Esophagus squamous epithelium (tissue), 4 donors: ENCODE measurements around the gene TADA2B.

Experiments used
- POLR2A ChIP-seq, 4 donors: fragments of 450-650 bp; IDR thresholded peaks; one replicate each; pipeline ENCODE4 v1.6.1; 2017; ENCODE audit warnings: antibody characterized with exemption in 4 of 4, mild to moderate bottlenecking in 4 of 4, moderate library complexity in 3 of 4
- TF ChIP-seq, protein P1 (sequence below), 6 experiments: fragments of 450-650 bp in 4 of 6; fragments of 200-600 bp in 2 of 6; sonication (generic) in 2 of 6; IDR thresholded peaks; one replicate each; pipeline ENCODE4 v1.5.1; 2016 to 2019; ENCODE audit warnings: antibody characterized with exemption in 6 of 6, mild to moderate bottlenecking in 4 of 6, moderate library complexity in 4 of 6

GRCh38 chr4:7050481-7051143 lies 7.4 kb downstream of the TADA2B start:
- TF ChIP-seq, protein P1, sequence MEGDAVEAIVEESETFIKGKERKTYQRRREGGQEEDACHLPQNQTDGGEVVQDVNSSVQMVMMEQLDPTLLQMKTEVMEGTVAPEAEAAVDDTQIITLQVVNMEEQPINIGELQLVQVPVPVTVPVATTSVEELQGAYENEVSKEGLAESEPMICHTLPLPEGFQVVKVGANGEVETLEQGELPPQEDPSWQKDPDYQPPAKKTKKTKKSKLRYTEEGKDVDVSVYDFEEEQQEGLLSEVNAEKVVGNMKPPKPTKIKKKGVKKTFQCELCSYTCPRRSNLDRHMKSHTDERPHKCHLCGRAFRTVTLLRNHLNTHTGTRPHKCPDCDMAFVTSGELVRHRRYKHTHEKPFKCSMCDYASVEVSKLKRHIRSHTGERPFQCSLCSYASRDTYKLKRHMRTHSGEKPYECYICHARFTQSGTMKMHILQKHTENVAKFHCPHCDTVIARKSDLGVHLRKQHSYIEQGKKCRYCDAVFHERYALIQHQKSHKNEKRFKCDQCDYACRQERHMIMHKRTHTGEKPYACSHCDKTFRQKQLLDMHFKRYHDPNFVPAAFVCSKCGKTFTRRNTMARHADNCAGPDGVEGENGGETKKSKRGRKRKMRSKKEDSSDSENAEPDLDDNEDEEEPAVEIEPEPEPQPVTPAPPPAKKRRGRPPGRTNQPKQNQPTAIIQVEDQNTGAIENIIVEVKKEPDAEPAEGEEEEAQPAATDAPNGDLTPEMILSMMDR (IDR thresholded peaks at IDR 0.05), result no peak
- no peak for TF ChIP-seq POLR2A (IDR thresholded peaks at IDR 0.05)
